Esophagus squamous epithelium (tissue), 4 donors: Measurements from ENCODE around the gene ACAP2.

Experiments used
- POLR2A ChIP-seq, 4 donors: fragments of 450-650 bp; IDR thresholded peaks; one replicate each; pipeline ENCODE4 v1.6.1; 2017; ENCODE audit warnings: antibody characterized with exemption in 4 of 4, mild to moderate bottlenecking in 4 of 4, moderate library complexity in 3 of 4
- TF ChIP-seq, protein P1 (sequence below), 6 experiments: fragments of 450-650 bp in 4 of 6; fragments of 200-600 bp in 2 of 6; sonication (generic) in 2 of 6; IDR thresholded peaks; one replicate each; pipeline ENCODE4 v1.5.1; 2016 to 2019; ENCODE audit warnings: antibody characterized with exemption in 6 of 6, mild to moderate bottlenecking in 4 of 6, moderate library complexity in 4 of 6

DNA sequence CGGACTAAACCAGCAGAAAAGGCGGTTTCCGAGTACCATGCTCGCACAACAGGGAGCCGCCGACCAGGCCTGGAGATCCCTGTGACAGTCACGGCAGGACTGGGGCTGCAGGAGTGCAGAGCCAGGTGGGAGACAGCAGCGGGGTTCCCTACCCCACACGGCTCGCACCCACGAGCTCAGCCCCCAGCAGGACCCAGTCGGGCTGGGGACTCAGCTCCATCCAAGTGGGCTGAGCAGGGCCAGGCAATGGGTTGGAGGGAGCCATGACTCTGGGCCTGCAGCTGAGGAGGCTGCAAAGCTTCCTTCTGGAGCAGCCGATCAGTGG lies 187.7 kb downstream of the ACAP2 start:
- TF ChIP-seq, protein P1, sequence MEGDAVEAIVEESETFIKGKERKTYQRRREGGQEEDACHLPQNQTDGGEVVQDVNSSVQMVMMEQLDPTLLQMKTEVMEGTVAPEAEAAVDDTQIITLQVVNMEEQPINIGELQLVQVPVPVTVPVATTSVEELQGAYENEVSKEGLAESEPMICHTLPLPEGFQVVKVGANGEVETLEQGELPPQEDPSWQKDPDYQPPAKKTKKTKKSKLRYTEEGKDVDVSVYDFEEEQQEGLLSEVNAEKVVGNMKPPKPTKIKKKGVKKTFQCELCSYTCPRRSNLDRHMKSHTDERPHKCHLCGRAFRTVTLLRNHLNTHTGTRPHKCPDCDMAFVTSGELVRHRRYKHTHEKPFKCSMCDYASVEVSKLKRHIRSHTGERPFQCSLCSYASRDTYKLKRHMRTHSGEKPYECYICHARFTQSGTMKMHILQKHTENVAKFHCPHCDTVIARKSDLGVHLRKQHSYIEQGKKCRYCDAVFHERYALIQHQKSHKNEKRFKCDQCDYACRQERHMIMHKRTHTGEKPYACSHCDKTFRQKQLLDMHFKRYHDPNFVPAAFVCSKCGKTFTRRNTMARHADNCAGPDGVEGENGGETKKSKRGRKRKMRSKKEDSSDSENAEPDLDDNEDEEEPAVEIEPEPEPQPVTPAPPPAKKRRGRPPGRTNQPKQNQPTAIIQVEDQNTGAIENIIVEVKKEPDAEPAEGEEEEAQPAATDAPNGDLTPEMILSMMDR (IDR thresholded peaks at IDR 0.05), result no peak
- no peak for TF ChIP-seq POLR2A (IDR thresholded peaks at IDR 0.05)
